ENCODE data around the gene CIBAR2. TPM values are rescaled to one million over a fixed set of nuclear protein-coding genes. Genes with fewer than 3 reads are reported as not detected.
A peak's percentile ranks its signal among the peaks of the same experiment; 100 is the strongest.

CIBAR2 gene
- total and polyA plus RNA-seq, 9 of the 15 experiments (the other 6 are each of a cell fraction or from before 2014, with no cell fraction given), result not detected

GRCh38 chr16:85057212-85057889 is 54.9 kb downstream of the CIBAR2 start (continued):
- TF ChIP-seq ZBTB34 (CRISPR knock-in tag; IDR thresholded peaks at IDR 0.05) (no peak), CREM (IDR thresholded peaks at IDR 0.05; ENCODE audit: low read depth) (peak; percentile 26; the same call in 1 of the 2 replicates), TAL1 (IDR thresholded peaks at IDR 0.05) (no peak), MLLT1 (IDR thresholded peaks at IDR 0.05) (no peak), SRSF1 (IDR thresholded peaks at IDR 0.05; ENCODE audit: low read depth, low read length) (no peak), BACH1 (tag; IDR thresholded peaks at IDR 0.05) (no peak), MED1 (CRISPR knock-in tag; IDR thresholded peaks at IDR 0.05; ENCODE audit: borderline replicate concordance) (no peak), PTBP1 (IDR thresholded peaks at IDR 0.05; ENCODE audit: low read depth, low read length) (no peak), CTCFL (IDR thresholded peaks at IDR 0.05; ENCODE audit: borderline replicate concordance, insufficient read depth, low read depth, low read length, poor library complexity, severe bottlenecking) (peak; percentile 52), MYC (IDR thresholded peaks at IDR 0.05; ENCODE audit: low read depth, low read length) (no peak), MYC (CRISPR knock-in tag; IDR thresholded peaks at IDR 0.05; ENCODE audit: borderline replicate concordance, low read depth) (no peak), PBX2 (CRISPR knock-in tag; IDR thresholded peaks at IDR 0.05; ENCODE audit: low read depth) (no peak), PBX2 (tag; conservative IDR thresholded peaks at IDR 0.05; ENCODE audit: low read depth) (peak; percentile 57; the same call in 1 of the 2 replicates), MCM2 (IDR thresholded peaks at IDR 0.05; ENCODE audit: low read depth) (no peak), THAP7 (CRISPR knock-in tag; IDR thresholded peaks at IDR 0.05) (no peak), RAD21 (CRISPR knock-in tag; conservative IDR thresholded peaks at IDR 0.05 in 1 of 2, IDR thresholded peaks at IDR 0.05 in 1 of 2) (peak in 1 of 2 experiments; percentile 62; a peak in 2 of 4 replicates)

Measured in K562 (cell line).